GM12801 (cell line): ENCODE data around the gene PTPN4.

Source experiments
- TF ChIP-seq, protein P1 (sequence below): IDR thresholded peaks from one replicate; pipeline ENCODE4 v1.5.1; 2011; ENCODE audit warnings: control low read depth; ENCODE audit not compliant: insufficient read length; ENCODE audit errors: extremely low read depth

Gene PTPN4

DNA sequence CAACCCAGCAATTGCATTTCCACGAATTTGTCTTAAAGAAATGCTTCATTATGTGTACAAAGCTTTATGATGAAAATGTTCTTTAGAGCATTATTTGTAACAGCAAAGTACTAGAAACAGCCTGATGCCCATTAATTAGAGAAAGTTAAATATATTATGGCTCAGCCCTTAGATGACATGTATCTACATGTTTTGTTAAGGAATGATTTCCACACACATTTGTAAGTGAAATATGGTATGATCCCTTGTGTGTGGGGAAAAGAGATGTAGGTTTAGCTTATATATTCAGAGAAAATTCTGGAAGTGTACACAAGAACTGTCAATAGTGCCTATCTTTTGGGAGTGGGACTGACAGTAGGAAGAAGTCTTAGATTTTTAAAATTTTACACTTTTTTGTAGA is 3.8 kb upstream of the PTPN4 start:
- TF ChIP-seq, protein P1, sequence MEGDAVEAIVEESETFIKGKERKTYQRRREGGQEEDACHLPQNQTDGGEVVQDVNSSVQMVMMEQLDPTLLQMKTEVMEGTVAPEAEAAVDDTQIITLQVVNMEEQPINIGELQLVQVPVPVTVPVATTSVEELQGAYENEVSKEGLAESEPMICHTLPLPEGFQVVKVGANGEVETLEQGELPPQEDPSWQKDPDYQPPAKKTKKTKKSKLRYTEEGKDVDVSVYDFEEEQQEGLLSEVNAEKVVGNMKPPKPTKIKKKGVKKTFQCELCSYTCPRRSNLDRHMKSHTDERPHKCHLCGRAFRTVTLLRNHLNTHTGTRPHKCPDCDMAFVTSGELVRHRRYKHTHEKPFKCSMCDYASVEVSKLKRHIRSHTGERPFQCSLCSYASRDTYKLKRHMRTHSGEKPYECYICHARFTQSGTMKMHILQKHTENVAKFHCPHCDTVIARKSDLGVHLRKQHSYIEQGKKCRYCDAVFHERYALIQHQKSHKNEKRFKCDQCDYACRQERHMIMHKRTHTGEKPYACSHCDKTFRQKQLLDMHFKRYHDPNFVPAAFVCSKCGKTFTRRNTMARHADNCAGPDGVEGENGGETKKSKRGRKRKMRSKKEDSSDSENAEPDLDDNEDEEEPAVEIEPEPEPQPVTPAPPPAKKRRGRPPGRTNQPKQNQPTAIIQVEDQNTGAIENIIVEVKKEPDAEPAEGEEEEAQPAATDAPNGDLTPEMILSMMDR: no peak

DNA sequence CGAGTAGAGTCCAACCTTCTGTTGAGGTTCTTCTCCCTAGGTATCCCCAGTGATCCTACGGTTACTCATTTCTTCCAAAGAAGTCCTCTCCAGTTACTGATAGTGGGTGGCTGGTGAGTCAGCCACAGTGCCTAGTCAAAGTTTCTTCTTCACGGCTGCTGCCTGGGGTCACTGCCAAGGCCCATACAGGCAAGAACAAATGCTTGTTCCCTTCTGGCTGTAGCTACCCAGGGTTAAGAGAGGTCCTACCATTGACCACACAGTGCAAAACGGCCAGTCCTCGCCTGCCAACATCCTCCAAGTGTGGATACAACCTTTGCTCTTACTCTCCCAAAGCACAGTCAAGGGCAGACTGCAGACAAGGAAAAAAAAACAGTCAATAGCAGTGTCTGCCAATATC is 2.9 kb upstream of the PTPN4 start:
- TF ChIP-seq, protein P1: no peak

DNA sequence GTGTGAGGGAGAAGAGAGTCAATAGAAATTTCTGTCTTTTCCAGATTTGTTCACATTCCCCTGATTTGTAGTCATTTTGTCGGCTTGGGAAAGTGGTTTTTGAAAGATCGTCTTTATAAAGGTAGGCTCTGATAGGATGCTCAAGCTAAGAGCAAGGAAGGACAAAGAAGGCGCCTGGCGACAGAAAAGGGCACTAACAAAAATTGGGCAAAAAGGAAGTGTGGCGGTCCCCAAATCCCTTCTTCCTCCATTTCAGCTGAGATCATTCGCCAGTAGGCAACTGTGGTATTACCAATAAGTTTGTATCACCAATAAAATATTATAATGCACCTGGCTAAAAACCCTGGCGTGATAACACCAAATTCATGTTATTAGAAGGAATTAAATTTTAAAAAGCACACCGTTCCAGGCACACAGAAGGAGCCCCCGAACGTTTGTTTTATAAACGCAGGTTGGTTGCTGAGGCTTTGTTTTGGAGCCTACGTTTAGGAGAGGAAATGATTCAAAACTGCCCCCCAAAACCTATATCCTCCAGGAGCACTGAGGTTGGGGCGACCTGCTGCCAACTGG is 756 bp upstream of the PTPN4 start:
- TF ChIP-seq, protein P1: no peak

DNA sequence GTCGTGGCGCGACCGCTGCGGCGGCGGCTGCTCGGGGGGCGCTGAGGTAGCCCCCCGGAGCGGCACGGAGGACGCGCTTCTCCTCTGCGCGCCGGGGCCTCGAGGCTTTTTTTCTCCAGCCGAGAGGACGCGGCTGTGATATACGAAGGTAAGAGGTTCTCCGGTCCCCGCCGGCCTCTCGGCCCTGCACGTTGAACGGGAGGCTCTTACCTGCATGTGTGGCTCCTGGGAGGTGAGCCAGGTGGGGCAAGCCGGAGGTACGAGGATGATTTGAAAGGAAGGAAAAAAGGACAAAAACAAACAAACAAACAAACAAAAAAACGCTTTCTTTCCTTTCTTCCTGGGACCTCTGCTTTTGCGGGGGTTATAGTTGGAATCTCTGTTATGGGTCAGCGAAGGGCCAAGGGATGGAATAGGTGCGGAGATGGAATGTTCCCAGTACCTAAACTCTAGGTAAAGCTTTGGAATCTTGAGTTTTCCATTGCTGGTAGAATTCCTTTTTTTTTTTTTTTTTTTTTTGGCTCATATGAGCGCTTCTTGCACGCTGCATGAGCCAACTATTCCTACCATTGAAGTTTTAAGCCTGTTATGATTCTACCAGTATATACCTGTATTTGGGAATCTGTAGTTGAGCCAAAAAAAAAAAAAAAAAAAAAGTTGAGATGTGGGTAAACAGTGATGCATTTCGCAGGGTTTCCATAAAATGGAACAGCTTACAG is 674 bp downstream of the PTPN4 start:
- TF ChIP-seq, protein P1: no peak

DNA sequence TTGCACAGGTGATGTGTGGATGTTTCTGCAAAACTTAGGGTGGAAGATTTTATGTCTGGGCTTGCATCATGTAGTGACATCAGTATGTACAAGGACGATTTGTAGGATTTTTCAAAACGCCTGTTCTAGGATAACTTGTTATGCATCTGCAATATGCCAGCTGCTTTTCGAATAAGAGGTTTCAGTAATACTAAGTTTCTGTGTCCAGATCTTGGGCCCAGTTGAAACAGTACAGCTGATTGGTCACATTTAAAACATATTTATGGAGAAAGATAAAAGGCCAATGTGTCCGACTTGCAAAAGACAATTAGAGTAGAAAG is 1.2 kb downstream of the PTPN4 start:
- TF ChIP-seq, protein P1: no peak

DNA sequence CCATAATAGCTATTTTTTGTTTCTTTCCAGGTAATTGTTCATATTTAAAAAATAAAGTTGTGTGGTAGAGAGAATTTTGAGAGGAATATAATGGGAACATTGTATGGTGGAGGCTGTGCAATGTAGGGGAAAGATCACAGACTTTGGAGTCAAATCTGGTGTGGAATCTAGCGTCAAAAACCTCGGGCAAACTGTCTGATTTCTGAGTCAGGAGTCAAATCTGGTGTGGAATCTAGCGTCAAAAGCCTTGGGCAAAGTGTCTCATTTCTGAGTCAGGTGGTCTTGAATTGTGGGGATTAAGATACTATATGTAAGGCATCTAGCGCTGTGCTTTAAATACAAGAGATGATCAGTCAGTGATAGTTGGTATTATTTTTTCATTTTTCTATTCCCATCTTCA is 5.1 kb downstream of the PTPN4 start:
- TF ChIP-seq, protein P1: no peak

DNA sequence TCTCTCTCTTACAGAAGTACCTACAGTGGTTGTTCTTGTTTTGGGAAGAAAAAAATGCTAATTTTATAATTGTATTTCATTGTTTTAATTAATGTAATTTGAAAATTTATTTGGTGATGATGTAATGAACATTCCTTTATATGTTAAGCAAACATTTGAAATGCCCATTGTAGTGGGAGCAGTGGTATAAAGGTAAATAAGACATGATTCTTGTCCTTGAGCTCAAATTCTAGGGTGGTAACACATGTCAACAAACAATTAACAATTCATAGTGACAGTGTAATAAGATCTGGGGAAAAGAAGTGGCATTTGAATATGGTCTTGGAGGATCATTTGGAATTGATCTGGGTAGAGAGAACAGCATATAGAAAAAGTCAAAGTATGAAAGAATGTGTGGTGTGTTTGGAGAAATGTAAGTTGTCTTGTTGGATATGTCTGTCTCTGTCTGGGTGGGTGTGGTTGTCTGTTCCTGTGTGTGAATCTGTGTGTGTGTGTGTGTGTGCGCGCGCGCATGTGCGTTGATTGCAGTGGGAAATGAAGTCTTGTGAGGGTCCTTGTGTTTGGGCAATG is 5.8 kb downstream of the PTPN4 start:
- TF ChIP-seq, protein P1: no peak
